ENCODE measurements around the gene INPP4B.

DNA sequence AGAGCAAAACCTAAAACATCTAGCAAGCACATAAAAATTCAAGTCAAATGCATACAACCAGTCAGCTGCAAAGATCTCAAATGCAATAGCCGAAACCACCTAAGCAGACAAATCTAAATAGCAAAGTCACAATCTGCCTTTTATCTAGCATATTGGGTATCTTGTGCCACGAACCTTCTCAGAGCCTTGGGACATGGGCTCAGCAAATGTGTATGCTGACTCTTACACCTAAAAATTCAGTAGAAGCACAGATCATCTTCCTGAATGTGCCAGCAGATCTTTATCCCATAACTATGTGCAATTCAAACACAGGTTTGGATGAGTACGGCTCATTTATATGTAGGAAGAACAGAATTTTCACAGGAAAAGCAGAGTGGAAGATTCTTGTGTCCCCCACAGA, 492.1 kb downstream of the INPP4B start:
- TF ChIP-seq TAF1 (IDR thresholded peaks at IDR 0.05; ENCODE audit: low read depth, low read length) (no peak), POLR2A (IDR thresholded peaks at IDR 0.05; ENCODE audit: low read depth, low read length) (no peak)

Data from GM12891 (cell line).